Karpas-422 (cell line): ENCODE results near the gene SPIN1. TPM values are rescaled to one million over a fixed set of nuclear protein-coding genes. Genes with fewer than 3 reads are reported as not detected.

Experiments
- DNase-seq: peaks from one replicate; pipeline ENCODE4 v3.0.0-alpha.2; 2015
- H2AFZ ChIP-seq: fragments of 200-600 bp; sonication (generic); 2 replicates; pipeline ENCODE4 v1.6.1; 2014; ENCODE audit warnings: antibody characterized with exemption, low read length, mixed read lengths
- H3K27ac ChIP-seq: fragments of 200-600 bp; sonication (generic); 2 replicates; pipeline ENCODE4 v1.5.1; 2014; ENCODE audit warnings: mild to moderate bottlenecking, low read length, moderate library complexity
- H3K27me3 ChIP-seq: fragments of 200-600 bp; sonication (generic); 2 replicates; pipeline ENCODE4 v1.6.1; 2014; ENCODE audit warnings: low read length, mixed read lengths
- H3K36me3 ChIP-seq: fragments of 200-600 bp; sonication (generic); 2 replicates; pipeline ENCODE4 v1.6.1; 2014; ENCODE audit warnings: low read length, mixed read lengths; ENCODE audit not compliant: insufficient read depth
- H3K4me1 ChIP-seq: fragments of 200-600 bp; sonication (generic); 2 replicates; pipeline ENCODE4 v1.6.1; 2014; ENCODE audit warnings: mild to moderate bottlenecking, low read length, mixed read lengths
- H3K4me2 ChIP-seq: fragments of 200-600 bp; sonication (generic); 2 replicates; pipeline ENCODE4 v1.6.1; 2014; ENCODE audit warnings: low read length, low read depth, mild to moderate bottlenecking; ENCODE audit not compliant: poor library complexity, severe bottlenecking
- H3K4me3 ChIP-seq: fragments of 200-600 bp; sonication (generic); 2 replicates; pipeline ENCODE4 v1.5.1; 2014; ENCODE audit warnings: mild to moderate bottlenecking, antibody characterized with exemption, low read length, mixed read lengths
- H3K79me2 ChIP-seq: fragments of 200-600 bp; sonication (generic); 2 replicates; pipeline ENCODE4 v1.6.1; 2014; ENCODE audit warnings: mild to moderate bottlenecking, low read length, mixed read lengths
- H3K9ac ChIP-seq: fragments of 200-600 bp; sonication (generic); 2 replicates; pipeline ENCODE4 v1.6.0; 2014; ENCODE audit warnings: low read length
- H3K9me2 ChIP-seq: fragments of 200-600 bp; sonication (generic), shearing (Covaris generic); replicated peaks from 2 replicates; pipeline ENCODE4 v1.6.0; 2014; ENCODE audit warnings: mild to moderate bottlenecking, low read length, moderate library complexity; ENCODE audit not compliant: insufficient read depth
- H3K9me3 ChIP-seq: fragments of 300-700, 200-600 bp; sonication (generic); 2 replicates; pipeline ENCODE4 v1.6.1; 2014; ENCODE audit warnings: low read length, mixed read lengths
- H4K20me1 ChIP-seq: fragments of 200-600 bp; sonication (generic); 2 replicates; pipeline ENCODE4 v1.6.1; 2014; ENCODE audit warnings: mild to moderate bottlenecking, antibody characterized with exemption, low read length, low read depth; ENCODE audit not compliant: insufficient read depth
- total RNA-seq: library from RNA; depleted of rRNA; stranded (reverse); fragments of >200 nt; shearing (Covaris generic); gene quantifications from 2 replicates; pipeline ENCODE4 v1.2.3, GENCODE V29; 2014; ENCODE audit warnings: low replicate concordance; rRNA removed

Gene SPIN1
- total RNA-seq, 1 experiment from 2014 or later = 43.3 TPM

DNA sequence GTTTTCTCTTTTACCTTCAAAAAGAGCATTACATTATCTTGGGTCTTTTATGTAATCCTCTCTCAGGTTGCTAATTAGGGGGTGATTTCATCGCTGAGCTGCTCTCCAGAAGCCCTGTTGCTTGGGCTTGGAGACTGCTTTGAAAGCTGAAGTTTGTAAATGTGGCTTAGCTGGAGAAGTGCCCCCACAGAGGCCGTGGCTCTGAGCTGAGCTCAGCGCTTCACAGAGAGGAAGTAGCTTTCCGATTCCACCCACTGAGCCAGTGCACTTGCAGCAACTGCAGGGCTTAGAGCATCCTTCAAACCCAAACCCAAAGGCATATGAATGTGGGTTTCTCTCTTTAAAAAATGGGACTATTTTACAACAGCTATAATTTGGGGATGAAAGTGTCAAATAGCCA, 133.1 kb downstream of the SPIN1 start:
- Histone ChIP-seq H3K4me1 (no peaks in the 10 kb centered on the region), H3K79me2 (no peaks in the 10 kb centered on the region), H3K27me3 (no peaks in the 10 kb centered on the region), H4K20me1 (no peaks in the 10 kb centered on the region), H3K9me2 (no peaks in the 10 kb centered on the region), H3K36me3 (no peaks in the 10 kb centered on the region), H3K4me2 (no peak overlapping the region), H2AFZ (no peak overlapping the region), H3K27ac (no peak overlapping the region), H3K9me3 (no peaks in the 10 kb centered on the region), H3K4me3 (no peak overlapping the region), H3K9ac (no peak overlapping the region)
- DNase-seq = no peak

DNA sequence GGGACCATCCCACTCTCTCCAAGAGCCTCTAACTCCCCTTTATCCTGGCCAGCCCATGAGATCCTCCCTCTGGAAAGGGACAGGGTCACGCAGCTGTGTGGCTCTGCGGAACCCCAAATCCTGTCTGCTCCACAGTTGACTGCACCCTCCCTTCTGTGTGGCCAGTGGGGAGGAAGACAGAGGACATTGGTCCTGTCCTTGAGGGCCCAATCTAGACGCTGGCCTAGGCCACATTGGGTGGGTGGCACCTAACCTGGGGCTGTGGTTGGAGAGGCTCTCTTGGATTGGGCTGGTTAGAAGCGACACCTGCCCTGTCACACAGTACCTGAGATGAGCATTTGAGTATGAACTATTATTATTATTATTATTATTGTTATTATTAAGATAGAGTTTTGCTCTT, 134.1 kb downstream of the SPIN1 start:
- Histone ChIP-seq H3K4me3 (no peak overlapping the region), H2AFZ (no peak overlapping the region), H3K4me1 (no peaks in the 10 kb centered on the region), H3K9ac (no peak overlapping the region), H3K36me3 (no peaks in the 10 kb centered on the region), H3K79me2 (no peaks in the 10 kb centered on the region), H3K9me3 (no peaks in the 10 kb centered on the region), H3K27me3 (no peaks in the 10 kb centered on the region), H3K4me2 (no peak overlapping the region), H3K9me2 (no peaks in the 10 kb centered on the region), H4K20me1 (no peaks in the 10 kb centered on the region), H3K27ac (no peak overlapping the region)
- DNase-seq = no peak

DNA sequence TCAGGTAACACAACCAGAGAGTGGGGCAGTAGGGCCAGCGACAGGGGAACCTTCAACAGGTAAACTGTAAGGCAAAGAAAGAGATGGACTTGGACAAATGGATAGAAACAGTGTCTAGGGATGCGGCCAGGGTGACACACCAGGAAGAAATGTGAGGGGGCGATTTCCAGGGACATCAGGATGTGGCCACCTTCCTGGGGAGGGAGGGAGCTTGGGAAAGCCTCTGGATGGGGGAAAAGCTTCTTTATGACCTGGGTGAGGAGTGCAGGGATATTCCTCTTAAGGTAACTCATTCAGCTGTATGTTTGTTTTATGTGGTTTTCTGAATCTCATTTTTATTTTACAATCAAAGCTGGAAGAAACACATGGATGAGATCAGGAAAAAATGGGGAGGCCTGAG, 134.8 kb downstream of the SPIN1 start:
- Histone ChIP-seq H3K9ac (no peak overlapping the region), H3K4me1 (no peaks in the 10 kb centered on the region), H3K9me3 (no peaks in the 10 kb centered on the region), H2AFZ (no peak overlapping the region), H3K27ac (no peak overlapping the region), H3K27me3 (no peaks in the 10 kb centered on the region), H3K4me2 (no peak overlapping the region), H4K20me1 (no peaks in the 10 kb centered on the region), H3K79me2 (no peaks in the 10 kb centered on the region), H3K36me3 (no peaks in the 10 kb centered on the region), H3K9me2 (no peaks in the 10 kb centered on the region), H3K4me3 (no peak overlapping the region)
- no peak for DNase-seq

DNA sequence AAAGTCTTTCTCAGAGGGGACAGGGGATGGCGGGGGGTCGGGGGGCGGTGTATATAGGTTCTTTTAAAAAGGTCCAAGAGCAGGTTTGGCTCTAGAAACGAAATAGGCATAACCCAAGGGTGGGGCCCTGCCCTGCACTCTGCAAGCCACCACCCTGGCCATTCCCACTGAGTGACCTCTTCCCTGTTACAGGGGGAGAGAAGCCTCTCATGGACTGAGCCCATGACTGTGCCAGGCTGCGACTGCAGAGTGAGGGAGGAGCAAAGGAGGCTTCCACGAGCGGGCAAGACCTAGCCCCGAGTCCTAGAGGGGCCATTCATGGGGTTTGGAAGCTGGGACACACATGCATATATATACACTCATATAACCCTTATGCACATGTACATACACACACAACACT, 136.7 kb downstream of the SPIN1 start:
- Histone ChIP-seq H4K20me1 (no peaks in the 10 kb centered on the region), H3K4me2 (no peak overlapping the region), H3K4me3 (no peak overlapping the region), H3K36me3 (no peaks in the 10 kb centered on the region), H3K27ac (no peak overlapping the region), H3K9ac (no peak overlapping the region), H2AFZ (no peak overlapping the region), H3K4me1 (no peaks in the 10 kb centered on the region), H3K9me2 (no peaks in the 10 kb centered on the region), H3K27me3 (no peaks in the 10 kb centered on the region), H3K79me2 (no peaks in the 10 kb centered on the region), H3K9me3 (no peaks in the 10 kb centered on the region)
- DNase-seq = no peak

DNA sequence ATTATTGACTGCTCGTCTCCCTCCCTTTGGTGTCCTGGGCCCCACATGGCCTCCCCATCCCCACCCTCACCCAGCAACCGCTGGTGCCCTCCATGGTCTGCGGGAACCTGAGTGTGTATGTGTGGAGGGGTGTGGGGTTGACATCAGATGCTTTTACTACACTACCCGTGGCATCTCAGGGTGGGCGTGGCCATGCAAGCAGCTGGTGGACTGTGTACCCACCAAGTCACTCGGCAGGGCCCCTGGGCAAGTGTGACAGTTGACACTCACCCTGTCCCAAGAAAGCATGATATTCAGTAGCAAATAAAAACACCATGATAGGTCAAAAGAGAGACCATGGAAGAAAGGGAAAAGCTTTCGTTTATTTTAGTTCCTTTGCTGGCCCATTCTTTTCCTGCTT, 139.4 kb downstream of the SPIN1 start:
- Histone ChIP-seq H2AFZ (no peak overlapping the region), H3K36me3 (no peaks in the 10 kb centered on the region), H4K20me1 (no peaks in the 10 kb centered on the region), H3K4me1 (no peaks in the 10 kb centered on the region), H3K27me3 (no peaks in the 10 kb centered on the region), H3K4me2 (no peak overlapping the region), H3K4me3 (no peak overlapping the region), H3K27ac (no peak overlapping the region), H3K9me2 (no peaks in the 10 kb centered on the region), H3K9me3 (no peaks in the 10 kb centered on the region), H3K79me2 (no peaks in the 10 kb centered on the region), H3K9ac (no peak overlapping the region)
- no peak for DNase-seq

Other genes starting within 250 kb of the SPIN1 start
- not detected in 2 replicates for gene SPATA31C2, start 250.0 kb upstream of the SPIN1 start, total RNA-seq
- not detected in 2 replicates for gene NXNL2, start 146.7 kb downstream of the SPIN1 start, total RNA-seq